Transverse colon (tissue), 4 donors: Measurements from ENCODE around the gene OTUD3. TPM values are rescaled to one million over a fixed set of nuclear protein-coding genes. Genes with fewer than 3 reads are reported as not detected.

Experiments used
- DNase-seq: peaks from one replicate; pipeline ENCODE4 v3.0.0-alpha.2; 2019
- H3K27ac ChIP-seq, 4 donors: fragments of 200-600 bp; sonication (generic); 2 replicates each; pipeline ENCODE4 v1.5.1; 2016 to 2018; ENCODE audit warnings: inconsistent platforms in 4 of 4
- H3K27me3 ChIP-seq: fragments of 200-600 bp; sonication (generic); 2 replicates; pipeline ENCODE4 v1.5.1; 2017; ENCODE audit warnings: inconsistent platforms
- H3K36me3 ChIP-seq, 4 donors: fragments of 200-600 bp; sonication (generic); 2 replicates each; pipeline ENCODE4 v1.5.1; 2017 to 2019; ENCODE audit warnings: inconsistent platforms in 4 of 4
- H3K4me1 ChIP-seq, 4 donors: fragments of 200-600 bp; sonication (generic); 2 replicates each; pipeline ENCODE4 v1.5.1; 2017 to 2020; ENCODE audit warnings: inconsistent platforms in 4 of 4
- H3K4me3 ChIP-seq, 4 donors: fragments of 200-600 bp; sonication (generic); 1 replicate in 1 of 4; 2 replicates in 3 of 4; pipeline versions ENCODE4 v1.5.1 to v1.6.1; 2017 to 2019; ENCODE audit warnings: inconsistent platforms in 4 of 4
- H3K9me3 ChIP-seq, 2 donors: fragments of 200-600 bp; sonication (generic); 2 replicates each; pipeline ENCODE4 v1.5.1; 2017 to 2019; ENCODE audit warnings: inconsistent platforms in 2 of 2
- CTCF ChIP-seq, 5 experiments: fragments of 200-600 bp in 3 of 5; fragments of 450-650 bp in 2 of 5; sonication (generic) in 3 of 5; IDR thresholded peaks; 1 replicate in 2 of 5; 2 replicates in 3 of 5; pipeline ENCODE4 v1.5.1; 2016 to 2017; ENCODE audit warnings: antibody characterized with exemption in 5 of 5, inconsistent platforms in 3 of 5, mild to moderate bottlenecking in 2 of 5, moderate library complexity in 1 of 5
- EP300 ChIP-seq: sonication (generic); formaldehyde crosslinking; IDR thresholded peaks from one replicate; pipeline ENCODE4 v1.6.1; 2017; ENCODE audit warnings: antibody characterized with exemption, low read depth
- POLR2A ChIP-seq: fragments of 450-650 bp; IDR thresholded peaks from one replicate; pipeline ENCODE4 v1.6.1; 2016; ENCODE audit warnings: antibody characterized with exemption, mild to moderate bottlenecking, moderate library complexity
- POLR2AphosphoS5 ChIP-seq, 3 donors: sonication (generic); formaldehyde crosslinking; IDR thresholded peaks; one replicate each; pipeline ENCODE4 v1.6.1; 2016; ENCODE audit warnings: antibody characterized with exemption in 3 of 3
- WGBS, 2 donors: methylation state at CpG; one replicate each; pipeline ENCODE4 v1.1.5; 2018; ENCODE audit warnings: low coverage in 1 of 2; 5-methylcytosine and 5-hydroxymethylcytosine counted together
- in situ Hi-C, 4 donors: fragments of 200-750 bp; cut with MboI; loops; one replicate each; pipeline versions ENCODE4 v1.15.0 to v1.15.1; 2017; ENCODE audit warnings: low sequenced_read_pairs in 3 of 4, low pct_ligation_motif_present in 1 of 4, low pct_unique_long_range_greater_than_20kb in 1 of 4
- intact Hi-C: fragments of 100-400 bp; cut with DNase I; formaldehyde crosslinking; loops from one replicate; pipeline ENCODE4 v1.15.1; 2023; ENCODE audit warnings: low total_unique reads
- total RNA-seq, 4 donors: library from RNA; depleted of rRNA; stranded (reverse); fragments of >200 nt; gene quantifications; one replicate each; pipeline ENCODE4 v1.1.0, GENCODE V29; 2016

OTUD3 gene
- total RNA-seq, 4 donors from 2014 or later, result 5.9 to 10.8 (median 9.9) TPM

- Histone ChIP-seq H3K27ac (no peak overlapping the region), H3K4me3 (no peak overlapping the region), H3K9me3 (no peaks in the 10 kb centered on the region), H3K27me3 (no peaks in the 10 kb centered on the region), H3K4me1 (no peaks in the 10 kb centered on the region), H3K36me3 (peaks cover 0 to 71% (median 32%) of the 10 kb centered on the region in 4 donors)
- no peak for DNase-seq
- in situ Hi-C loops (loop anchor here in 1 of 4 donors (25.0 kb wide), 1 partner anchor 259 kb away; no protein-coding TSS in a partner anchor), intact Hi-C loops (no loop called here)
- TF ChIP-seq EP300 (no peak), POLR2A (no peak), CTCF (IDR thresholded peaks at IDR 0.05) (no peak), POLR2AphosphoS5 (IDR thresholded peaks at IDR 0.05) (no peak)
- WGBS, 2 donors, result 95% methylated on average over 7 of the region's 7 CpGs; no CpG with 5 or more reads in 1 of the 2 donors
Measured at GRCh38 chr1:19903621-19904020, 21.4 kb downstream of the OTUD3 start.

DNA sequence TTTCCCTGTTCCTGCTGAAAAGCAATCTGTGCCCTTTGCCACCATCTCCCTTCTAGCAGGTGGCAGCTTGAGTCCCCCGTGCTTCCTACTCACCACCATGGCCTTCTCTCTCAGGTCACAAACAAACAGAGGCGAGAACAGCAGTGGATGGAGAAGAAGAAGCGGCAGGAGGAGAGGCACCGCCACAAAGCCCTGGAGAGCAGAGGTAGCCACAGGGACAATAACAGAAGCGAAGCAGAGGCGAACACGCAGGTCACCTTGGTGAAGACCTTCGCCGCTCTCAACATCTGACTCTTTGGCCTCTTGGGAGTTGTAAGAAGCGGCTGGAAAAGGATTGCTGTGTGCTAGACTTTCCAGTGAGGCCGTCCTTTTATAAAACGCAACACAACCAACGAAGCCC, 25.3 kb downstream of the OTUD3 start:
- in situ Hi-C loops (loop anchor here in 1 of 4 donors (25.0 kb wide), 1 partner anchor 255 kb away; no protein-coding TSS in a partner anchor), intact Hi-C loops (no loop called here)
- 91 to 95% methylated on average over 13 of the region's 13 CpGs for WGBS, 2 donors
- Histone ChIP-seq H3K9me3 (no peaks in the 10 kb centered on the region), H3K27ac (no peak overlapping the region), H3K4me3 (no peak overlapping the region), H3K36me3 (peaks cover 0 to 77% (median 34%) of the 10 kb centered on the region in 4 donors), H3K27me3 (no peaks in the 10 kb centered on the region), H3K4me1 (no peaks in the 10 kb centered on the region)
- no peak for DNase-seq
- no peak for TF ChIP-seq POLR2A
- no peak for TF ChIP-seq CTCF (IDR thresholded peaks at IDR 0.05)
- TF ChIP-seq EP300, result no peak
- no peak for TF ChIP-seq POLR2AphosphoS5 (IDR thresholded peaks at IDR 0.05)

DNA sequence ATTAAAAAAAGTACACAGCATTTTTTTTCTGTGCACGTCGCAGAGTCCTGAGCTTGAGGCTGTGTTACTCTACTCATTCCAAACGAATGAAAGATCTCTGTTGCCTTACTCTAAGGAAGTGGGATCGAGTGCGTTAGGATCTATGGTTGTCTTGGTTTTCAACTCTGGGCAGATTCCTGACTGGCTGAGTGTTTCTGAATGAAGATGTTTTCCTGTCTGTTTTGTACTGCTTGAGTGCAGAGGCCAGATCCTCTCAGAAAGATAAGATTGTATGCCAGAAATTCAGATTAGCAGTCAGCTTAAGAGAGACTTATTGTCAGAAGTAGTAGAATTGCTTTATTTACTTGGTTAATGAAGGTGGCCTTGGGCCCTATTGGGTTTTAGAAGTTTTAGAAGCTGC, 27.2 kb downstream of the OTUD3 start:
- 96 to 97% methylated on average over 5 of the region's 5 CpGs for WGBS, 2 donors
- intact Hi-C loops, result no loop called here
- no peaks in the 10 kb centered on the region for H3K27me3 ChIP-seq
- in situ Hi-C loops, result loop anchor here in 1 of 4 donors (25.0 kb wide), 1 partner anchor 253 kb away; no protein-coding TSS in a partner anchor
- H3K4me3 ChIP-seq, result no peak overlapping the region
- TF ChIP-seq POLR2AphosphoS5 (IDR thresholded peaks at IDR 0.05) (no peak), CTCF (IDR thresholded peaks at IDR 0.05) (no peak), EP300 (no peak), POLR2A (no peak)
- H3K9me3 ChIP-seq, result no peaks in the 10 kb centered on the region
- no peaks in the 10 kb centered on the region for H3K4me1 ChIP-seq
- H3K36me3 ChIP-seq, result peaks cover 0 to 78% (median 38%) of the 10 kb centered on the region in 4 donors
- DNase-seq, result no peak
- H3K27ac ChIP-seq, result no peak overlapping the region

- Histone ChIP-seq H3K4me3 (no peak overlapping the region), H3K4me1 (no peaks in the 10 kb centered on the region), H3K36me3 (peaks cover 0 to 73% (median 36%) of the 10 kb centered on the region in 4 donors), H3K27me3 (no peaks in the 10 kb centered on the region), H3K27ac (no peak overlapping the region), H3K9me3 (no peaks in the 10 kb centered on the region)
- WGBS, 2 donors, result 86 to 100% methylated on average over 2 to 3 of the region's 3 CpGs
- intact Hi-C loops, result loop anchor here (10.0 kb wide), 1 partner anchor 585 kb away; no protein-coding TSS in a partner anchor
- DNase-seq, result no peak
- in situ Hi-C loops, result loop anchor here in 3 of 4 donors (10.0 to 25.0 kb wide), 3 partner anchors 245 to 585 kb away; no protein-coding TSS in a partner anchor
- no peak for TF ChIP-seq EP300
- TF ChIP-seq POLR2AphosphoS5 (IDR thresholded peaks at IDR 0.05), result no peak
- no peak for TF ChIP-seq POLR2A
- no peak for TF ChIP-seq CTCF (IDR thresholded peaks at IDR 0.05)
Measured at GRCh38 chr1:19909971-19910370, 27.8 kb downstream of the OTUD3 start.
